ENCODE measurements around the gene RAP1GDS1.

GRCh38 chr4:98468709-98469108 is 207.5 kb downstream of the RAP1GDS1 start:
- no peak for TF ChIP-seq MAX (IDR thresholded peaks at IDR 0.05)
- TF ChIP-seq USF1 (IDR thresholded peaks at IDR 0.05), result no peak
